SK-N-SH (cell line): ENCODE results near the gene KRT13. TPM values are rescaled to one million over a fixed set of nuclear protein-coding genes. Genes with fewer than 3 reads are reported as not detected.
A peak's percentile ranks its signal among the peaks of the same experiment; 100 is the strongest.

Experiments
- CTCF ChIA-PET: fragments of 300-600, 350-600 bp; formaldehyde crosslinking; extraction: SDS; loops from one replicate; lab custom pipeline; 2021; lab: Yijun Ruan, JAX
- POLR2A ChIA-PET: fragments of 350-600 bp; sonication (Branson Sonifier 250); formaldehyde crosslinking; extraction: SDS; loops from one replicate; lab custom pipeline; 2020; ENCODE audit warnings: antibody characterized with exemption, inconsistent platforms; lab: Yijun Ruan, JAX
- DNase-seq: peaks from one replicate; pipeline ENCODE4 v3.0.0; 2012
- H2AFZ ChIP-seq: fragments of 200-600 bp; sonication (generic); 2 replicates; pipeline ENCODE4 v1.8.1; 2016; ENCODE audit warnings: antibody characterized with exemption, mild to moderate bottlenecking, low read depth
- H3F3A ChIP-seq: fragments of 200-600 bp; sonication (generic); replicated peaks from 2 replicates; pipeline ENCODE3; 2016; ENCODE audit warnings: antibody characterized with exemption, mild to moderate bottlenecking; ENCODE audit not compliant: insufficient read depth
- H3K27ac ChIP-seq, 2 experiments: fragments of 200-500 bp in 1 of 2; fragments of 200-600 bp in 1 of 2; sonication (Bioruptor generic) in 1 of 2; sonication (generic), shearing (Covaris generic) in 1 of 2; 2 replicates each; pipeline versions ENCODE4 v1.5.1 to v1.6.1; 2014 to 2016; ENCODE audit warnings: low read depth in 2 of 2, inconsistent platforms in 1 of 2, low read length in 1 of 2, mild to moderate bottlenecking in 1 of 2, mixed read lengths in 1 of 2
- H3K27me3 ChIP-seq: fragments of 200-600 bp; sonication (generic), shearing (Covaris generic); 2 replicates; pipeline ENCODE4 v1.6.1; 2016; ENCODE audit warnings: mixed run types; ENCODE audit not compliant: insufficient read depth
- H3K36me3 ChIP-seq, 2 experiments: fragments of 200-500 bp in 1 of 2; fragments of 200-600 bp in 1 of 2; sonication (Bioruptor generic) in 1 of 2; sonication (generic) in 1 of 2; replicated peaks in 1 of 2; 2 replicates each; pipeline versions ENCODE3 to v1.5.1; 2014 to 2016; ENCODE audit warnings: low read length in 1 of 2, mild to moderate bottlenecking in 1 of 2; ENCODE audit not compliant: insufficient read depth in 2 of 2, control insufficient read depth in 1 of 2
- H3K4me1 ChIP-seq, 2 experiments: fragments of 200-500 bp in 1 of 2; fragments of 200-600 bp in 1 of 2; sonication (Bioruptor generic) in 1 of 2; sonication (generic), shearing (Covaris generic) in 1 of 2; 2 replicates each; pipeline versions ENCODE4 v1.5.1 to v1.6.1; 2014 to 2016; ENCODE audit warnings: low read depth in 1 of 2, low read length in 1 of 2, mixed run types in 1 of 2; ENCODE audit not compliant: insufficient read depth in 2 of 2, control insufficient read depth in 1 of 2
- H3K4me2 ChIP-seq: fragments of 200-600 bp; sonication (generic), shearing (Covaris generic); 2 replicates; pipeline ENCODE4 v1.6.1; 2017; ENCODE audit warnings: mixed run types
- H3K4me3 ChIP-seq, 2 experiments: fragments of 200-500 bp in 1 of 2; fragments of 200-600 bp in 1 of 2; sonication (Bioruptor generic) in 1 of 2; sonication (generic), shearing (Covaris generic) in 1 of 2; 2 replicates each; pipeline versions ENCODE4 v1.5.1 to v1.8.1; 2014 to 2016; ENCODE audit warnings: low read depth in 2 of 2, inconsistent platforms in 1 of 2, low read length in 1 of 2, mild to moderate bottlenecking in 1 of 2, mixed read lengths in 1 of 2, moderate library complexity in 1 of 2
- H3K79me2 ChIP-seq: fragments of 200-600 bp; sonication (generic); 2 replicates; pipeline ENCODE4 v1.8.1; 2017; ENCODE audit warnings: mild to moderate bottlenecking; ENCODE audit not compliant: insufficient read depth
- H3K9ac ChIP-seq: fragments of 200-600 bp; sonication (generic); 2 replicates; pipeline ENCODE4 v1.6.1; 2017; ENCODE audit warnings: mixed run types
- H3K9me2 ChIP-seq: fragments of 200-600 bp; sonication (generic); 2 replicates; pipeline ENCODE4 v1.6.1; 2017; ENCODE audit warnings: mixed run types
- H3K9me3 ChIP-seq: fragments of 200-600 bp; sonication (generic); 2 replicates; pipeline ENCODE4 v1.6.1; 2017; ENCODE audit warnings: mixed run types, mild to moderate bottlenecking, moderate library complexity
- H4K20me1 ChIP-seq: fragments of 200-600 bp; sonication (generic); 2 replicates; pipeline ENCODE4 v1.6.1; 2017; ENCODE audit warnings: mild to moderate bottlenecking, mixed run types; ENCODE audit not compliant: insufficient read depth
- ELF1 ChIP-seq: IDR thresholded peaks from 2 replicates; pipeline ENCODE4 v1.4.0; 2012
- EP300 ChIP-seq, 2 experiments: IDR thresholded peaks; 2 replicates each; pipeline versions ENCODE4 v1.4.0 to v1.6.1; 2012; ENCODE audit warnings: borderline replicate concordance in 1 of 2, low read depth in 1 of 2, low read length in 1 of 2
- EZH2phosphoT487 ChIP-seq: fragments of 200-600 bp; sonication (generic); IDR thresholded peaks from 2 replicates; pipeline ENCODE4 v1.6.1; 2017; ENCODE audit warnings: low read depth, mixed run types, mild to moderate bottlenecking, antibody characterized with exemption, moderate library complexity, borderline replicate concordance
- FOSL2 ChIP-seq: IDR thresholded peaks from 2 replicates; pipeline ENCODE4 v1.4.0; 2012; ENCODE audit warnings: low read depth, mild to moderate bottlenecking, moderate library complexity, borderline replicate concordance
- FOXM1 ChIP-seq: IDR thresholded peaks from 2 replicates; pipeline ENCODE4 v1.4.0; 2012; ENCODE audit warnings: low read depth, mild to moderate bottlenecking
- GATA2 ChIP-seq: sonication (generic); formaldehyde crosslinking; IDR thresholded peaks from 2 replicates; pipeline ENCODE4 v1.5.0; 2020; ENCODE audit warnings: mild to moderate bottlenecking, missing genetic modification reagents
- MEF2A ChIP-seq: IDR thresholded peaks from 2 replicates; pipeline ENCODE4 v1.4.0; 2012; ENCODE audit warnings: low read depth, borderline replicate concordance
- PBX3 ChIP-seq: IDR thresholded peaks from 2 replicates; pipeline ENCODE4; 2012
- POLR2AphosphoS5 ChIP-seq: IDR thresholded peaks from 2 replicates; pipeline ENCODE4 v1.6.1; 2012; ENCODE audit warnings: low read depth, low read length
- REST ChIP-seq: IDR thresholded peaks from 2 replicates; pipeline ENCODE4 v1.6.1; 2012; ENCODE audit warnings: mild to moderate bottlenecking, low read depth, low read length, moderate library complexity
- RFX5 ChIP-seq: IDR thresholded peaks from 2 replicates; pipeline ENCODE4 v1.6.1; 2012; ENCODE audit warnings: mild to moderate bottlenecking, improper control_type of control experiment, low read length
- RXRA ChIP-seq: IDR thresholded peaks from 2 replicates; pipeline ENCODE4 v1.4.0; 2012; ENCODE audit warnings: low read depth, mild to moderate bottlenecking, borderline replicate concordance
- SMC3 ChIP-seq: IDR thresholded peaks from 2 replicates; pipeline ENCODE4 v1.6.1; 2012; ENCODE audit warnings: low read depth, low read length, improper control_type of control experiment
- TAF1 ChIP-seq: IDR thresholded peaks from 2 replicates; pipeline ENCODE4 v1.6.1; 2012; ENCODE audit warnings: low read depth, mild to moderate bottlenecking, low read length, moderate library complexity, borderline replicate concordance
- ZBTB33 ChIP-seq: IDR thresholded peaks from 2 replicates; pipeline ENCODE4 v1.4.0; 2012; ENCODE audit warnings: low read depth, borderline replicate concordance
- WGBS: methylation state at CpG from one replicate; pipeline ENCODE4 v1.1.6; 2017; ENCODE audit warnings: low lambda C conversion rate; 5-methylcytosine and 5-hydroxymethylcytosine counted together
- polyA plus RNA-seq, 3 experiments: library from polyadenylated mRNA; depleted of rRNA; stranded (reverse); fragments of >200 nt; gene quantifications; 2 replicates each; pipeline ENCODE4 v1.2.3, GENCODE V29; 2012
- TF ChIP-seq, protein P1 (sequence below): fragments of 150-350 bp; IDR thresholded peaks from 2 replicates; pipeline ENCODE4 v1.6.1; 2016; ENCODE audit warnings: mild to moderate bottlenecking, low read depth, low read length

KRT13 gene
- polyA plus RNA-seq, 1 of the 3 experiments (the other 2 are of a cell fraction) = 0.39 TPM

GRCh38 chr17:41522301-41523224, 17.2 kb upstream of the KRT13 start:
- Histone ChIP-seq H3K27me3 (no peaks in the 10 kb centered on the region), H2AFZ (no peak overlapping the region; the same call in 1 of the 2 replicates), H3K79me2 (no peaks in the 10 kb centered on the region), H3K36me3 (no peaks in the 10 kb centered on the region), H3K4me2 (peak overlapping the region; percentile 66), H3F3A (peaks cover 2% of the 10 kb centered on the region), H3K27ac (peak overlapping the region in 1 of 2 experiments; percentile 59; a peak in 3 of 4 replicates), H3K9me2 (no peaks in the 10 kb centered on the region), H4K20me1 (no peaks in the 10 kb centered on the region), H3K4me3 (no peak overlapping the region), H3K9ac (peak overlapping the region; percentile 49), H3K9me3 (no peaks in the 10 kb centered on the region), H3K4me1 (peaks cover 41 to 61% of the 10 kb centered on the region in 2 experiments)
- WGBS = 92% methylated on average over 10 of the region's 12 CpGs
- ChIA-PET CTCF (interaction anchor here (0.8 to 6.1 kb wide), 5 partner anchors 11 to 126 kb away, joined by 3 to 124 read pairs (median 7); no protein-coding TSS in a partner anchor), POLR2A (interaction anchor here (0.9 to 1.9 kb wide), 3 partner anchors 18 to 167 kb away, joined by 3 to 8 read pairs (median 6); partner anchors contain the start of gene EIF1)
- DNase-seq = no peak
- TF ChIP-seq TAF1 (no peak), RFX5 (no peak), ZBTB33 (no peak), GATA2 (CRISPR knock-in tag) (no peak), EP300 (IDR thresholded peaks at IDR 0.05; ENCODE audit: borderline replicate concordance in 1 of 2, low read depth in 1 of 2, low read length in 1 of 2) (no peak), PBX3 (no peak), POLR2AphosphoS5 (no peak), SMC3 (no peak), EZH2phosphoT487 (no peak), REST (no peak), FOSL2 (no peak), MEF2A (no peak), ELF1 (no peak), FOXM1 (no peak), RXRA (no peak)
- TF ChIP-seq, protein P1, sequence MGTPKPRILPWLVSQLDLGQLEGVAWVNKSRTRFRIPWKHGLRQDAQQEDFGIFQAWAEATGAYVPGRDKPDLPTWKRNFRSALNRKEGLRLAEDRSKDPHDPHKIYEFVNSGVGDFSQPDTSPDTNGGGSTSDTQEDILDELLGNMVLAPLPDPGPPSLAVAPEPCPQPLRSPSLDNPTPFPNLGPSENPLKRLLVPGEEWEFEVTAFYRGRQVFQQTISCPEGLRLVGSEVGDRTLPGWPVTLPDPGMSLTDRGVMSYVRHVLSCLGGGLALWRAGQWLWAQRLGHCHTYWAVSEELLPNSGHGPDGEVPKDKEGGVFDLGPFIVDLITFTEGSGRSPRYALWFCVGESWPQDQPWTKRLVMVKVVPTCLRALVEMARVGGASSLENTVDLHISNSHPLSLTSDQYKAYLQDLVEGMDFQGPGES = no peak
